NCI-H748 treated with DMSO at 0.1 percent for 48 hours (cell line): ENCODE results near the gene QRFP.
A peak's percentile ranks its signal among the peaks of the same experiment; 100 is the strongest.

Source experiments
- DNase-seq: peaks from one replicate; lab custom pipeline; 2025; lab: John Stamatoyannopoulos, UW

The QRFP gene

GRCh38 chr9:130896233-130897014, at the start of gene QRFP:
Gene QRFP, minus strand, starts transcription at chr9:130896812. Its CDS starts 2,974 bp downstream, at chr9:130893838.
- no peak for DNase-seq

GRCh38 chr9:130945173-130945572, 48.6 kb upstream of the QRFP start:
- DNase-seq: no peak

- DNase-seq: no peak
These were observed 48.0 kb upstream of the QRFP start for GRCh38 chr9:130944510-130945058.

- DNase-seq: no peak
These were observed 47.2 kb upstream of the QRFP start for GRCh38 chr9:130943777-130944176.

GRCh38 chr9:130943221-130943620, 46.6 kb upstream of the QRFP start:
- DNase-seq: no peak

GRCh38 chr9:130942679-130943078, 46.1 kb upstream of the QRFP start:
- no peak for DNase-seq

GRCh38 chr9:130942084-130942483, 45.5 kb upstream of the QRFP start:
- DNase-seq: no peak

GRCh38 chr9:130940693-130941576, 44.3 kb upstream of the QRFP start:
- peak; percentile 83 for DNase-seq

- no peak for DNase-seq
These were observed 43.5 kb upstream of the QRFP start for GRCh38 chr9:130940027-130940549.

- no peak for DNase-seq
These were observed 42.9 kb upstream of the QRFP start for GRCh38 chr9:130939405-130940026.

- no peak for DNase-seq
These were observed 42.2 kb upstream of the QRFP start, which contains the start of gene FIBCD1 for GRCh38 chr9:130938652-130939404. Gene FIBCD1, minus strand, starts transcription at chr9:130939247. Its CDS starts 640 bp downstream, at chr9:130938607.

GRCh38 chr9:130938184-130938651, 41.6 kb upstream of the QRFP start:
- DNase-seq: no peak

GRCh38 chr9:130937146-130938076, 40.8 kb upstream of the QRFP start:
- no peak for DNase-seq

- no peak for DNase-seq
These were observed 39.9 kb upstream of the QRFP start for GRCh38 chr9:130936285-130937117.

- DNase-seq: no peak
These were observed 39.1 kb upstream of the QRFP start for GRCh38 chr9:130935648-130936271.

GRCh38 chr9:130934702-130935647, 38.4 kb upstream of the QRFP start:
- DNase-seq: no peak

- no peak for DNase-seq
These were observed 37.6 kb upstream of the QRFP start for GRCh38 chr9:130934246-130934645.
